ENCODE data around the gene ZDHHC7.

- TF ChIP-seq ZIC2 (tag by site-specific recombination; IDR thresholded peaks at IDR 0.05): no peak
- TF ChIP-seq, protein P1, sequence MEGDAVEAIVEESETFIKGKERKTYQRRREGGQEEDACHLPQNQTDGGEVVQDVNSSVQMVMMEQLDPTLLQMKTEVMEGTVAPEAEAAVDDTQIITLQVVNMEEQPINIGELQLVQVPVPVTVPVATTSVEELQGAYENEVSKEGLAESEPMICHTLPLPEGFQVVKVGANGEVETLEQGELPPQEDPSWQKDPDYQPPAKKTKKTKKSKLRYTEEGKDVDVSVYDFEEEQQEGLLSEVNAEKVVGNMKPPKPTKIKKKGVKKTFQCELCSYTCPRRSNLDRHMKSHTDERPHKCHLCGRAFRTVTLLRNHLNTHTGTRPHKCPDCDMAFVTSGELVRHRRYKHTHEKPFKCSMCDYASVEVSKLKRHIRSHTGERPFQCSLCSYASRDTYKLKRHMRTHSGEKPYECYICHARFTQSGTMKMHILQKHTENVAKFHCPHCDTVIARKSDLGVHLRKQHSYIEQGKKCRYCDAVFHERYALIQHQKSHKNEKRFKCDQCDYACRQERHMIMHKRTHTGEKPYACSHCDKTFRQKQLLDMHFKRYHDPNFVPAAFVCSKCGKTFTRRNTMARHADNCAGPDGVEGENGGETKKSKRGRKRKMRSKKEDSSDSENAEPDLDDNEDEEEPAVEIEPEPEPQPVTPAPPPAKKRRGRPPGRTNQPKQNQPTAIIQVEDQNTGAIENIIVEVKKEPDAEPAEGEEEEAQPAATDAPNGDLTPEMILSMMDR (tag by site-specific recombination; IDR thresholded peaks at IDR 0.05): no peak
- no peak for TF ChIP-seq ZNF202 (tag by site-specific recombination; IDR thresholded peaks at IDR 0.05; ENCODE audit: borderline replicate concordance)
Observed at GRCh38 chr16:84957792-84958191, 53.5 kb downstream of the ZDHHC7 start.

All from HEK293 (cell line).